Epithelial cell of prostate (primary cell): Measurements from ENCODE around the gene ADAM15.

Experiments used
- DNase-seq: peaks from one replicate; pipeline ENCODE4 v3.0.0-alpha.2; 2011; ENCODE audit warnings: low read depth, low spot score
- H3K27ac ChIP-seq: fragments of 450-650 bp; 2 replicates; pipeline ENCODE4 v1.5.1; 2017; ENCODE audit warnings: mild to moderate bottlenecking

The ADAM15 gene

DNA sequence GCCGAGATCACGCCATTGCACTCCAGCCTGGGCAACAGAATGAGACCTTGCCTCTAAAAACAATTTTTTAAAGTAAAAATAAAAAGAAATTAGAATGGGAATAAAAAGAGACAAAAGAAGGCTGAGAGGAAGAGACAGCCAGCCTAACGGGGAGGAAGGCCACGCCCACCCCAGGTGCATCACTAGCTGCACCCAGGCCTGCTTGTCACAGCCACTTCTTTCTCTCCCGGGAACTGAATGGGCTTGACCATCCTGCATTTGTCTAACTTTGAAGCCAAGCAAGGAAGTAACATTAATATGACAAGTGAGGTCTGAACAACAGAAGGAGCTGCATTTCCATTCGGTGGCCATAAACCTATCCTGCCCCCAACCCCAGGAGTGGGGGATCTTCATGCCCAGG, 55.7 kb downstream of the ADAM15 start:
- no peak overlapping the region for H3K27ac ChIP-seq
- no peak for DNase-seq

DNA sequence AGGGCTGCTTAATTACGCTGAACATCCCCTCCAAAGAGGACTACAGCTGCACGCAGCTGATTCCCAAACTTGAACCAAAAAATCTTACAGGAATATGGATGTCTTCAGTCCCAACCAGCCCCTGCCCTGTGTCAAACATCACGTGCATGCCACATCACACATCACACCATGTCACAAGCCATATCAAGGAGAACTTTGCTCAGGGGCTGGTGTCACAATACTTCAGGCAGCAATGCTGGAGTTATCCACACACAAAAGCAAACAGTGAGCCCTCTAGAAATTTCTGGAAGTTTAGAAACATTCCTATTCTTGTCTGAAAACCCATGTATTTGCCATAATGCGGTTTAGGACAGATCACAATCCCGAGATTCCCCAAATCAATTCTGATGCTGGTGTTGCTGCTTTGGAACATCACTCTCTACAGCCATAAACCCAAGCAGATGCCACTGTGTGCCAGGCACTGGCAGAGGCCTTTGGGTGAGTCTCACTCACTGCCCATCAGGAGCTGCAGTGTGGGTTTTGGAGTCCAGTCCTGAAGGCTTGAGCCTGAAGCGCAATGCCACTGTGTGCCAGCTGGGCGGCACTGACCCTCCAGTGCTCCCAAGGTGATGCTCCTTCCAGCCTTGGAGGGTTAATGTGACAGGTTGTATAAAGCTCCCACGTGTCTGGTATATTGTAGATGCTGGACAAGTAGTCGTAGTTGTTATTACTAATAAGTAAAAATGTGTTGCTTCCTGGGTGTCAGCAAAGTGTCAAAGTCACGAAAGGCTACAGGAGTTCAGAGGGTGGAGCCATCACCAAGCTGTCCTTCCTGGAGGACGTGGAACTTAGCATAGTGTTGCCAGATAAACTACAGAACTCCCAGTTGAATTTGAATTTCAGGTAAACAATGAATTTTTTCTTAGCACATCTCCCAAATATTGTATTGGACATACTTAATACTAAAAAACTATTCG, 56.5 kb downstream of the ADAM15 start:
- no peak for DNase-seq
- no peak overlapping the region for H3K27ac ChIP-seq

DNA sequence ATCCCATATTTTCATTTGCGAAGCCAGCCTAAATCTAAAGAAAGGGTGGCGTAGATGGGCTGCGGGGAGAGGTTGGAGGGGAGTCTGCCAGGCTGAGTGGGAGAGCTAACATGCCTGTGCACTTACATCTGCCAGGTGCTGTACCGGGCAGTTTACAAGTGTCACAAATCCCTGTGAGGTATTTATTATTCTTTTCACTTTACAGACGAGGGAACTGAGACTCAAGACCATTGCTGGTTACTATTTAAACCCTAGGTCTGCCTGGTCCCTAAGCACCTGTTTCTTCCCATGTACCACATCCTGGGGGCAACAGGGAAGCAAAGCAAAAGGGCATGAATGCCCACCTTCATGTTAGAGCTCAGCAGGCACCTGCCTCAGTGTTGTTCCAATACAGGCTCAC, 57.2 kb downstream of the ADAM15 start:
- no peak overlapping the region for H3K27ac ChIP-seq
- no peak for DNase-seq

DNA sequence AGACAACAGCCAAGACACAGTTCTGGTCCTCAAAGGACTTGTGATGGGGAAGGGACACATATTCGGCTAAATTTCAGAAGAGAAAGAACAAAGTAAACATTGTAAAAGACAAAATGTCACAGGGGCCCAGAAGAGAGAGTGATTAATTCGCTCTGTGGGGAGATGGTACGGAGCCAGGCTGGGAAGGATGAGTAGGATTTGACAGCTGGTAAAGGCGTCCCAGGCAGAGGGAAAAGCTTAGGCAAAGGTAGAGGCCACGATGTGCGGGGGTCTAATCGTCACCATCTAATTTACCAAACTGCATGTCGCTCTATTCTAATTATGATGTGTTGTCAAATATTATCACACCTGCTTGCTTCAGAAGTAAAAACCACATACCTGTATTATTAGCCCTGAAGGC, 59.3 kb downstream of the ADAM15 start:
- H3K27ac ChIP-seq: no peak overlapping the region
- DNase-seq: no peak

DNA sequence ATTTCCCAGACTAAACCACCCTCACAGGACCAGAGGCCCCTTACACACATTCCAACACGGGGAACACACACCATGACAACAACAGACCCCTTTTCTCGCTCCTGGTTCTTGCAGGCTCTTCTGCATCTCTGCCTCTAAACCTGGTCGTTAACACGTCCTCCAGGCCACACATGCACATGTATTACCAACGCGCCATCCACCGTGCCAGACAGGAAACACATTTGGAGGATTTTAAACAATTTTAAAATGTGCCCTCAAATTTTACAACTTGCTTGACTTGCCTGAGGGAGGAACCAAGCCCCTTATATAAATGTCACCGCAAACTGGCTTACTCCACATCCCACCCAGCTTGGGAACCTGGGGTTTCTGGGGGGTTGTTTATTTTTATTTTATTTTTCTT, 59.7 kb downstream of the ADAM15 start:
- DNase-seq: no peak

More for the DNA sequence above, 59.7 kb downstream of the ADAM15 start:
- no peak overlapping the region for H3K27ac ChIP-seq
